K562 treated with DMSO at 1 percent for 24 hours (cell line): ENCODE measurements around the gene REEP1. TPM values are rescaled to one million over a fixed set of nuclear protein-coding genes. Genes with fewer than 3 reads are reported as not detected.

Source experiments
- total RNA-seq: library from RNA; unstranded; fragments of 300-600 nt; gene quantifications from 2 replicates; pipeline ENCODE4 v1.2.3, GENCODE V29; 2022; ENCODE audit warnings: low read depth; ENCODE audit not compliant: insufficient read depth

REEP1 gene
- 0.22 TPM in 1 of 2 replicates, not detected in the other for total RNA-seq

DNA sequence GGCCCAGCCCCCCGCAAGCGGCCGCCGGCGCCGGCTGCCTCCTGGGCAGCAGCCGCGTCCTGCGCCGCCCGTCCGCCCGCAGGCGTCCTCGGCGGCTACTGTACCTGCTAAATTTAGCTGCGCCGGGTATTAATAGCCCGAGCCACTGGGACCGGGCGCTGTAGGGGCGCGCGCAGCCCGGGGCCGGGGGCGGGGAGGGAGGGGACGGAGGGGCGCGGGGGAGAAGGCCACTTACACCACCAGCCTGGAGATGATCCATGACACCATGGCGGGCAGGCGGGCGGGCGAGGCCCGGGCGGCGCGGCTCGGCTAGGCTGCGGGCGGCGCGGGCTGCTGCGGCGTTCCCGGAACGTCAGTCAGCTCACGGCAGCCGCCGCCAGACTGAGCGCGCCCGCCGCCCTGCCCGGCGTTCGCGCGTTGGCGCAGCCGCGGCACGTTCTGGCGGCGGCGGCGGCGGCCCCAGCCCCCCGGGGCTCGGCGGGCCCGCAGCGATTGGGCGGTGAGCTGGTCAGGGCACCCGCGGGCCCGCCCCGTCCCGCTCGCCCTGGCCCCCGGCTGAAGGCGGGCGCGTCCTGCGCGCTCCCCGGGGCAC lies at the start of gene REEP1:
Gene REEP1, minus strand, starts transcription at position 383 of the 592 bp plus-strand sequence. Its CDS starts 116 bp downstream, at position 267.

GRCh38 chr2:86195055-86195807 lies 142.2 kb downstream of the REEP1 start, which contains the start of gene IMMT:
Gene IMMT, minus strand, starts transcription at chr2:86195462. Its CDS starts 80 bp downstream, at chr2:86195382.

Other genes starting within 250 kb of the REEP1 start
- 6.7 and 7.6 TPM in 2 replicates for gene POLR1A, start 231.7 kb downstream of the REEP1 start, total RNA-seq
- gene PTCD3, start 231.4 kb downstream of the REEP1 start, total RNA-seq, result 64.1 and 115 TPM in 2 replicates
- 82.1 and 86.4 TPM in 2 replicates for gene IMMT, start 142.2 kb downstream of the REEP1 start, total RNA-seq
- 49.0 and 63.3 TPM in 2 replicates for gene MRPL35, start 138.2 kb downstream of the REEP1 start, total RNA-seq
- 25.0 and 32.3 TPM in 2 replicates for gene KDM3A, start 103.7 kb upstream of the REEP1 start, total RNA-seq
- gene CHMP3, start 225.8 kb upstream of the REEP1 start, total RNA-seq, result 20.2 and 25.0 TPM in 2 replicates